ENCODE results near the gene ATP9B. TPM values are rescaled to one million over a fixed set of nuclear protein-coding genes. Genes with fewer than 3 reads are reported as not detected.

ATP9B gene
- total and polyA plus RNA-seq, 4 donors = 7.1 to 31.4 (median 15.5) TPM

DNA sequence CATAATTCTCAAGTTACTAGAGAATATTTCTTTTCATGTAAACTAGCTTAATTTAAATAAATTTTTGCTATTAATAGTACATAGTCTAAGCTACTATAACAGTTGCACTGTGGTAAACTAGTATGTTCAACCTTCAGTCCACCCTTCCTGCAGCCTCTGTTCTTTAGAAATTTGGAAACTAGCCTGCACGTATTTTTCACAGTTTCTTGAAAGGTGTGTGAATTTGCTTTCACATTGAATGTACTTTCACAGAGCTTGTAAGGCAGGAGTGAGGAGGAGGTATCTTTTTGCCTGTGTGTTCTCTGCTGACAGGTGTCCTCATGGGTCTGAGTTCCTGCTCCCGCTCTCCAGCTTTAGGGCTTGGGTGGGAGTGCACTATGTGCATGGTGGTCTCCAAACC lies 117.5 kb downstream of the ATP9B start:
- H3K36me3 ChIP-seq (ENCODE audit: control insufficient read depth in 4 of 4, insufficient read depth in 3 of 4, low read depth in 1 of 4, low read length in 3 of 4) = peaks cover 0 to 4% (median 3%) of the 10 kb centered on the region in 4 donors
- no peak overlapping the region for H3K9ac ChIP-seq (ENCODE audit: low read depth in 1 of 2, low read length in 2 of 2)
- DNase-seq (ENCODE audit: low spot score) = no peak
- H3K9me3 ChIP-seq (ENCODE audit: control insufficient read depth in 4 of 4, low read length in 3 of 4) = no peaks in the 10 kb centered on the region
- TF ChIP-seq YY1 (IDR thresholded peaks at IDR 0.05) (no peak), FOXA1 (IDR thresholded peaks at IDR 0.05) (no peak), FOXA2 (IDR thresholded peaks at IDR 0.05) (no peak), HNF4A (conservative IDR thresholded peaks at IDR 0.05) (no peak), EGR1 (IDR thresholded peaks at IDR 0.05; ENCODE audit: low read depth in 2 of 2) (no peak), ZBTB33 (IDR thresholded peaks at IDR 0.05) (no peak), JUND (IDR thresholded peaks at IDR 0.05) (no peak), REST (IDR thresholded peaks at IDR 0.05) (no peak)
- TF ChIP-seq, protein P1, sequence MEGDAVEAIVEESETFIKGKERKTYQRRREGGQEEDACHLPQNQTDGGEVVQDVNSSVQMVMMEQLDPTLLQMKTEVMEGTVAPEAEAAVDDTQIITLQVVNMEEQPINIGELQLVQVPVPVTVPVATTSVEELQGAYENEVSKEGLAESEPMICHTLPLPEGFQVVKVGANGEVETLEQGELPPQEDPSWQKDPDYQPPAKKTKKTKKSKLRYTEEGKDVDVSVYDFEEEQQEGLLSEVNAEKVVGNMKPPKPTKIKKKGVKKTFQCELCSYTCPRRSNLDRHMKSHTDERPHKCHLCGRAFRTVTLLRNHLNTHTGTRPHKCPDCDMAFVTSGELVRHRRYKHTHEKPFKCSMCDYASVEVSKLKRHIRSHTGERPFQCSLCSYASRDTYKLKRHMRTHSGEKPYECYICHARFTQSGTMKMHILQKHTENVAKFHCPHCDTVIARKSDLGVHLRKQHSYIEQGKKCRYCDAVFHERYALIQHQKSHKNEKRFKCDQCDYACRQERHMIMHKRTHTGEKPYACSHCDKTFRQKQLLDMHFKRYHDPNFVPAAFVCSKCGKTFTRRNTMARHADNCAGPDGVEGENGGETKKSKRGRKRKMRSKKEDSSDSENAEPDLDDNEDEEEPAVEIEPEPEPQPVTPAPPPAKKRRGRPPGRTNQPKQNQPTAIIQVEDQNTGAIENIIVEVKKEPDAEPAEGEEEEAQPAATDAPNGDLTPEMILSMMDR (IDR thresholded peaks at IDR 0.05; ENCODE audit: low read depth, low read length, missing input control) = no peak
- H3K27me3 ChIP-seq (ENCODE audit: control insufficient read depth in 4 of 4, insufficient read depth in 4 of 4, low read length in 3 of 4) = no peaks in the 10 kb centered on the region
- 95% methylated on average over 2 of the region's 2 CpGs for WGBS
- no peaks in the 10 kb centered on the region for H3K4me1 ChIP-seq (ENCODE audit: control insufficient read depth in 4 of 4, insufficient read depth in 4 of 4, low read length in 3 of 4)
- no peak overlapping the region for H3K27ac ChIP-seq (ENCODE audit: low read depth in 1 of 2, low read length in 2 of 2)
- H3K4me3 ChIP-seq (ENCODE audit: low read depth in 1 of 3, low read length in 3 of 3) = no peak overlapping the region

GRCh38 chr18:79187532-79188277 lies 118.5 kb downstream of the ATP9B start:
- H3K4me1 ChIP-seq (ENCODE audit: control insufficient read depth in 4 of 4, insufficient read depth in 4 of 4, low read length in 3 of 4) = no peaks in the 10 kb centered on the region

More at GRCh38 chr18:79187532-79188277, 118.5 kb downstream of the ATP9B start:
- Histone ChIP-seq H3K9me3 (ENCODE audit: control insufficient read depth in 4 of 4, low read length in 3 of 4) (no peaks in the 10 kb centered on the region), H3K36me3 (ENCODE audit: control insufficient read depth in 4 of 4, insufficient read depth in 3 of 4, low read depth in 1 of 4, low read length in 3 of 4) (peaks cover 0 to 4% (median under 1%) of the 10 kb centered on the region in 4 donors), H3K4me3 (ENCODE audit: low read depth in 1 of 3, low read length in 3 of 3) (no peak overlapping the region), H3K9ac (ENCODE audit: low read depth in 1 of 2, low read length in 2 of 2) (no peak overlapping the region), H3K27ac (ENCODE audit: low read depth in 1 of 2, low read length in 2 of 2) (no peak overlapping the region), H3K27me3 (ENCODE audit: control insufficient read depth in 4 of 4, insufficient read depth in 4 of 4, low read length in 3 of 4) (no peaks in the 10 kb centered on the region)
- WGBS = 86% methylated on average over 7 of the region's 7 CpGs
- TF ChIP-seq SP1 (IDR thresholded peaks at IDR 0.05) (no peak), REST (IDR thresholded peaks at IDR 0.05) (no peak), RXRA (IDR thresholded peaks at IDR 0.05) (no peak), FOXA1 (IDR thresholded peaks at IDR 0.05) (no peak), ATF3 (IDR thresholded peaks at IDR 0.05) (no peak), MAX (IDR thresholded peaks at IDR 0.05) (no peak), YY1 (IDR thresholded peaks at IDR 0.05) (no peak), ZBTB33 (IDR thresholded peaks at IDR 0.05) (no peak), HNF4A (conservative IDR thresholded peaks at IDR 0.05) (no peak), HNF4G (IDR thresholded peaks at IDR 0.05) (no peak), FOXA2 (IDR thresholded peaks at IDR 0.05) (no peak), EGR1 (IDR thresholded peaks at IDR 0.05; ENCODE audit: low read depth in 2 of 2) (no peak), NR2F2 (IDR thresholded peaks at IDR 0.05) (no peak)
- DNase-seq (ENCODE audit: low spot score) = no peak

Measured in liver (tissue), 9 donors.